NCI-H446 treated with DMSO at 0.1 percent for 48 hours (cell line): ENCODE results near the gene MRPS7.

Experiments used
- DNase-seq: peaks from one replicate; lab custom pipeline; 2025; lab: John Stamatoyannopoulos, UW

Gene MRPS7

DNA sequence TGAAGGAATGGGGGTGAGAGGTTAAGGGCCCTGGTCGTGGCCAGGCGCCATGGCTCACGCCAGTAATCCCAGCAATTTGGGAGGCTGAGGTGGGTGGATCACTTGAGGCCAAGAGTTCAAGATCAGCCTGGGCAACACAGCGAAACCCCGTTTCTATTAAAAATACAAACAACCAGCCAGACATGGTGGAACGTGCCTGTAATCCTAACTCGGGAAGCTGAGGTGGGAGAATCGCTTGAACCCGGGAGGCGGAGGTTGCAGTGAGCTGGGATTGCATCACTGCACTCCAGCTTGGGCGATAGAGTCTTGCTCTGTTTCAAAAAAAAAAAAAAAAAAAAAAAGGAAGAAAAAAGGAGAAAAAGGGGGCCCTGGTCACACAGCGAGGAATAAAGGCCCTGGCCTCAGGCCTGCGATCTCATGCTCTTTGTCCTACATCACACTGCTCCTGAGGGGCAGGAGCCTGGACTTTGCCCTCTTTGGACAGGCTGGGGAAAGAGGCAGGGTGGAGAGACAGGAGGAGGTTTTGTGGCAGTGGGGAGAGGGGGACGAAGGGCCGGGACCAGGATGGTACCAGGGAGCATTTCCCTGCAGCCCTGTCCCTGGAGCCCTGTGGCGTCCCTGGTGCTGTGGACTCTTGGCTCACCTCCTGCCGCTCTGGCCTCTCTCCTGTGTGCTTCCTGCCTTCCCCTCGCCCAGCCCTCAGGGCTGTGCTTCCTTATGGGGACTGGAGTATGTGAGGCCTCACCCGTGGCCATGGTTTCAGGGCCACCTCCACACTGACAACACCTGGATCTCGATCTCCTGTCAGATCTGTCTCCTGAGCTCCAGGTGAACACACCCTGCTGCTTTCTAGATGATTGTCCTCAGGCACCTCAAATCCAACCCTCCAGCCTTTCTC, 47.3 kb downstream of the MRPS7 start:
- DNase-seq, result no peak

GRCh38 chr17:75313941-75314551, 52.4 kb downstream of the MRPS7 start:
- no peak for DNase-seq

GRCh38 chr17:75315541-75316243, 54.0 kb downstream of the MRPS7 start:
- DNase-seq, result no peak
